ENCODE data around the gene LTA4H.
A peak's percentile ranks its signal among the peaks of the same experiment; 100 is the strongest.

The LTA4H gene

DNA sequence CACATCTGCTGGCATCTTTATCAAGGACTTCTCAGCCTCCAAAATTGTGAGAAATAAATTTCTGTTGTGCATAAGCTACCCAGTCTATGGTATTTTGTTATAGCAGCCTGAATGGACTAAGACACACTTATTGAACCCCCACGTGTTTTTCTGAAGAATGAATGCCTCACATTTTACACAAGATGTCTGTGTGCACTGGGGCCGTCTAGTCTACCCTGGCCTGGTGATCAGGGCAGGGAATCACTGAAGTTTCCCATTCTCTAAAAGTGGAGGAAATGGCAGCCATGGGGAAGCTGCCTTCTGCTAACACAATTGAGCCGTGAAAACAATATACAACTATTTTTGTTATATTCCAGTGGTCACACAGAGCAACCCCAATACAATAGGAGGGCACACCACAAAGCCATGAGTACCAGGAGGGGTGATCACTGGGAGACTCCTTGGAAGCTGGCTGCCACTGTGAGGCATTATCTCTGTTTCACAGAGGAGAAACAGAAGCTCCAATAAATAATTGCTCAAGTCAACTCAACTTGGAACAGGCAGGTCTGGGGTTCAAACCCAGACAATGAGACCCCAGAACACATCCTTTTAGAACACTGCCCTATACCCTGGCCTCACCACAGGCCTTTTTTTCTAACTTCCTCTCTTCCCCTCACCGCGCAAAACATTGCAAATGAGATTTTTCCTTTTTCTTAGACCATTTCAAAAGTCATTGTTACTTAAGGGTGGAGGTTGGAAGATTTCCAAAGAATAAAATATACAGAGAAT is 18.3 kb upstream of the LTA4H start:
- no peak for ATAC-seq
- TF ChIP-seq GLIS3 (CRISPR knock-in tag; IDR thresholded peaks at IDR 0.05) (no peak), ZNF8 (CRISPR knock-in tag; IDR thresholded peaks at IDR 0.05) (no peak), ZC3H10 (CRISPR knock-in tag; IDR thresholded peaks at IDR 0.05) (no peak), TOX (CRISPR knock-in tag; IDR thresholded peaks at IDR 0.05; ENCODE audit: borderline replicate concordance) (no peak), ZNF70 (CRISPR knock-in tag; IDR thresholded peaks at IDR 0.05) (no peak), BACH2 (CRISPR knock-in tag; IDR thresholded peaks at IDR 0.05; ENCODE audit: borderline replicate concordance) (no peak), PPARA (CRISPR knock-in tag; IDR thresholded peaks at IDR 0.05; ENCODE audit: borderline replicate concordance) (no peak), ZFP30 (CRISPR knock-in tag; IDR thresholded peaks at IDR 0.05) (no peak), ZNF565 (CRISPR knock-in tag; conservative IDR thresholded peaks at IDR 0.05; ENCODE audit: low read depth) (no peak), SNAI2 (CRISPR knock-in tag; IDR thresholded peaks at IDR 0.05) (no peak), TCF4 (CRISPR knock-in tag; IDR thresholded peaks at IDR 0.05; ENCODE audit: borderline replicate concordance) (no peak), ZFP3 (CRISPR knock-in tag; IDR thresholded peaks at IDR 0.05) (no peak)
- TF ChIP-seq, protein P1, sequence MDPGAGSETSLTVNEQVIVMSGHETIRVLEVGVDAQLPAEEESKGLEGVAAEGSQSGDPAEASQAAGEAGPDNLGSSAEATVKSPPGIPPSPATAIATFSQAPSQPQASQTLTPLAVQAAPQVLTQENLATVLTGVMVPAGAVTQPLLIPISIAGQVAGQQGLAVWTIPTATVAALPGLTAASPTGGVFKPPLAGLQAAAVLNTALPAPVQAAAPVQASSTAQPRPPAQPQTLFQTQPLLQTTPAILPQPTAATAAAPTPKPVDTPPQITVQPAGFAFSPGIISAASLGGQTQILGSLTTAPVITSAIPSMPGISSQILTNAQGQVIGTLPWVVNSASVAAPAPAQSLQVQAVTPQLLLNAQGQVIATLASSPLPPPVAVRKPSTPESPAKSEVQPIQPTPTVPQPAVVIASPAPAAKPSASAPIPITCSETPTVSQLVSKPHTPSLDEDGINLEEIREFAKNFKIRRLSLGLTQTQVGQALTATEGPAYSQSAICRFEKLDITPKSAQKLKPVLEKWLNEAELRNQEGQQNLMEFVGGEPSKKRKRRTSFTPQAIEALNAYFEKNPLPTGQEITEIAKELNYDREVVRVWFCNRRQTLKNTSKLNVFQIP (CRISPR knock-in tag; IDR thresholded peaks at IDR 0.05; ENCODE audit: borderline replicate concordance, low read depth) = no peak
- TF ChIP-seq, protein P2, sequence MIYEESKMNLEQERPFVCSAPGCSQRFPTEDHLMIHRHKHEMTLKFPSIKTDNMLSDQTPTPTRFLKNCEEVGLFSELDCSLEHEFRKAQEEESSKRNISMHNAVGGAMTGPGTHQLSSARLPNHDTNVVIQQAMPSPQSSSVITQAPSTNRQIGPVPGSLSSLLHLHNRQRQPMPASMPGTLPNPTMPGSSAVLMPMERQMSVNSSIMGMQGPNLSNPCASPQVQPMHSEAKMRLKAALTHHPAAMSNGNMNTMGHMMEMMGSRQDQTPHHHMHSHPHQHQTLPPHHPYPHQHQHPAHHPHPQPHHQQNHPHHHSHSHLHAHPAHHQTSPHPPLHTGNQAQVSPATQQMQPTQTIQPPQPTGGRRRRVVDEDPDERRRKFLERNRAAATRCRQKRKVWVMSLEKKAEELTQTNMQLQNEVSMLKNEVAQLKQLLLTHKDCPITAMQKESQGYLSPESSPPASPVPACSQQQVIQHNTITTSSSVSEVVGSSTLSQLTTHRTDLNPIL (CRISPR knock-in tag; IDR thresholded peaks at IDR 0.05; ENCODE audit: low read depth) = no peak
- TF ChIP-seq, protein P3, sequence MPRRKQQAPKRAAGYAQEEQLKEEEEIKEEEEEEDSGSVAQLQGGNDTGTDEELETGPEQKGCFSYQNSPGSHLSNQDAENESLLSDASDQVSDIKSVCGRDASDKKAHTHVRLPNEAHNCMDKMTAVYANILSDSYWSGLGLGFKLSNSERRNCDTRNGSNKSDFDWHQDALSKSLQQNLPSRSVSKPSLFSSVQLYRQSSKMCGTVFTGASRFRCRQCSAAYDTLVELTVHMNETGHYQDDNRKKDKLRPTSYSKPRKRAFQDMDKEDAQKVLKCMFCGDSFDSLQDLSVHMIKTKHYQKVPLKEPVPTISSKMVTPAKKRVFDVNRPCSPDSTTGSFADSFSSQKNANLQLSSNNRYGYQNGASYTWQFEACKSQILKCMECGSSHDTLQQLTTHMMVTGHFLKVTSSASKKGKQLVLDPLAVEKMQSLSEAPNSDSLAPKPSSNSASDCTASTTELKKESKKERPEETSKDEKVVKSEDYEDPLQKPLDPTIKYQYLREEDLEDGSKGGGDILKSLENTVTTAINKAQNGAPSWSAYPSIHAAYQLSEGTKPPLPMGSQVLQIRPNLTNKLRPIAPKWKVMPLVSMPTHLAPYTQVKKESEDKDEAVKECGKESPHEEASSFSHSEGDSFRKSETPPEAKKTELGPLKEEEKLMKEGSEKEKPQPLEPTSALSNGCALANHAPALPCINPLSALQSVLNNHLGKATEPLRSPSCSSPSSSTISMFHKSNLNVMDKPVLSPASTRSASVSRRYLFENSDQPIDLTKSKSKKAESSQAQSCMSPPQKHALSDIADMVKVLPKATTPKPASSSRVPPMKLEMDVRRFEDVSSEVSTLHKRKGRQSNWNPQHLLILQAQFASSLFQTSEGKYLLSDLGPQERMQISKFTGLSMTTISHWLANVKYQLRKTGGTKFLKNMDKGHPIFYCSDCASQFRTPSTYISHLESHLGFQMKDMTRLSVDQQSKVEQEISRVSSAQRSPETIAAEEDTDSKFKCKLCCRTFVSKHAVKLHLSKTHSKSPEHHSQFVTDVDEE (CRISPR knock-in tag; IDR thresholded peaks at IDR 0.05) = no peak
- TF ChIP-seq, protein P4, sequence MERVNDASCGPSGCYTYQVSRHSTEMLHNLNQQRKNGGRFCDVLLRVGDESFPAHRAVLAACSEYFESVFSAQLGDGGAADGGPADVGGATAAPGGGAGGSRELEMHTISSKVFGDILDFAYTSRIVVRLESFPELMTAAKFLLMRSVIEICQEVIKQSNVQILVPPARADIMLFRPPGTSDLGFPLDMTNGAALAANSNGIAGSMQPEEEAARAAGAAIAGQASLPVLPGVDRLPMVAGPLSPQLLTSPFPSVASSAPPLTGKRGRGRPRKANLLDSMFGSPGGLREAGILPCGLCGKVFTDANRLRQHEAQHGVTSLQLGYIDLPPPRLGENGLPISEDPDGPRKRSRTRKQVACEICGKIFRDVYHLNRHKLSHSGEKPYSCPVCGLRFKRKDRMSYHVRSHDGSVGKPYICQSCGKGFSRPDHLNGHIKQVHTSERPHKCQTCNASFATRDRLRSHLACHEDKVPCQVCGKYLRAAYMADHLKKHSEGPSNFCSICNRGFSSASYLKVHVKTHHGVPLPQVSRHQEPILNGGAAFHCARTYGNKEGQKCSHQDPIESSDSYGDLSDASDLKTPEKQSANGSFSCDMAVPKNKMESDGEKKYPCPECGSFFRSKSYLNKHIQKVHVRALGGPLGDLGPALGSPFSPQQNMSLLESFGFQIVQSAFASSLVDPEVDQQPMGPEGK (CRISPR knock-in tag; IDR thresholded peaks at IDR 0.05; ENCODE audit: borderline replicate concordance) = no peak

DNA sequence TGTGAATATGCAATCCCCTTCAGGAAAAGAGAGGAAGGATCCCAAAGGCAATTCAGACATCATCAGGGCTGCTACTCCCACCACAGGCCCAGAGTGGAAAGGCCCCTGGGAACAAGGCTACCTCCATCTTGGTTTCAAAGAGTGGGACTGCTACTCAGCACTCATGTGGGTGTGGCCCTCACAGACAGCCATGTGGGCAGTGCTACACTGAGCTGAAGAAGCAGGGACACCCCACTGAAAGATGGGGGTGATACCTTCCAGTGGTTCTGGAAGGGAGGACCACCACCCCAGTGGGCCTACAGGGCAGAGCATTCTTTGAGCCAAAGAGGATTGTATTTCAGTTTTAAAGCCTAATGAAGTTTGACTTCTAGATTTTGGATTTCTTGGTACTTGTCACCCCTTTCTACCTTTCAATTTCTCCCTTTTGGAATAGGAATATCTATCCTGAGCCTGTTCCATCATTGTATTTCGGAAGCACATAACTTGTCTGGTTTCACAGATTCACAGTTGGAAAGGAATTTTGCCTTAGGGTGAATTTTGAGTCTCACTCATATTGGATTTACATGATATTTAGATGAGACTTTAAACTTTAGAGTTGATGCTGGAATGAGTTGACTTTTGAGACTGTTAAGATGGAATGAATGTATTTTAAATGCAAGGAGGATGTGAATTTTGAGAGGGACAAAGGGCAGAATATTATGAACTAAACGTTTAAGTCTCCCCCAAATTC is 16.5 kb upstream of the LTA4H start:
- ATAC-seq = no peak
- TF ChIP-seq ZFP3 (CRISPR knock-in tag; IDR thresholded peaks at IDR 0.05) (no peak), TCF4 (CRISPR knock-in tag; IDR thresholded peaks at IDR 0.05; ENCODE audit: borderline replicate concordance) (no peak), ZC3H10 (CRISPR knock-in tag; IDR thresholded peaks at IDR 0.05) (no peak), SNAI2 (CRISPR knock-in tag; IDR thresholded peaks at IDR 0.05) (no peak)

DNA sequence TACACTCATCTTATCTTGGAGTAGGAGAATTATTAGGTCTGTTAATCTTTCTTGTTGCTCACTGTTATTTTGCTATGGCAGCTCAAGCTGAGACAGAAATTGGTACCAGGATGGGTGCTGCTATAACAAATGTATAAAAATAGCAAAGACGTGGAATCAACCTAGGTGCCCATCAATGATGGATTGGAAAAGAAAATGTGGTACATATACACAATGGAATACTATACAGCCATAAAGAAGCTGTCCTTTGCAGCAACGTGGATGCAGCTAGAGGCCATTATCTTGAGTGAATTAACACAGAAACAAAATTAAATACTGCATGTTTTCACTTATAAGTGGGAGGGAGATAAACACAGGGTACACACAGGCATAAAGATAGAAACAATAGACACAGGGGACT is 14.8 kb upstream of the LTA4H start:
- TF ChIP-seq CSDC2 (CRISPR knock-in tag; IDR thresholded peaks at IDR 0.05) (no peak), PPARA (CRISPR knock-in tag; IDR thresholded peaks at IDR 0.05; ENCODE audit: borderline replicate concordance) (no peak), ZNF8 (CRISPR knock-in tag; IDR thresholded peaks at IDR 0.05) (peak; percentile 67; the same call in 1 of the 2 replicates), SNAI2 (CRISPR knock-in tag; IDR thresholded peaks at IDR 0.05) (no peak), ZFP30 (CRISPR knock-in tag; IDR thresholded peaks at IDR 0.05) (no peak)
- TF ChIP-seq, protein P4 (CRISPR knock-in tag; IDR thresholded peaks at IDR 0.05; ENCODE audit: borderline replicate concordance) = no peak
- TF ChIP-seq, protein P3 (CRISPR knock-in tag; IDR thresholded peaks at IDR 0.05) = no peak

More for the DNA sequence above, 14.8 kb upstream of the LTA4H start:
- ATAC-seq = no peak
